GM18870 (cell line): ENCODE measurements around the gene ITPRID1.
"Not testable (repeated sequence)": the region's sequence is repeated elsewhere in the genome, so short reads cannot be mapped to it uniquely, and the experiment has no call there.

Experiments
- ATAC-seq: cut with Tn5 transposase; IDR thresholded peaks from one replicate; pipeline ENCODE4 v1.9.1; 2021; ENCODE audit warnings: moderate library complexity; ENCODE audit not compliant: unreplicated experiment

Gene ITPRID1

GRCh38 chr7:31516680-31517502 is 3.0 kb downstream of the ITPRID1 start:
- ATAC-seq: no peak

DNA sequence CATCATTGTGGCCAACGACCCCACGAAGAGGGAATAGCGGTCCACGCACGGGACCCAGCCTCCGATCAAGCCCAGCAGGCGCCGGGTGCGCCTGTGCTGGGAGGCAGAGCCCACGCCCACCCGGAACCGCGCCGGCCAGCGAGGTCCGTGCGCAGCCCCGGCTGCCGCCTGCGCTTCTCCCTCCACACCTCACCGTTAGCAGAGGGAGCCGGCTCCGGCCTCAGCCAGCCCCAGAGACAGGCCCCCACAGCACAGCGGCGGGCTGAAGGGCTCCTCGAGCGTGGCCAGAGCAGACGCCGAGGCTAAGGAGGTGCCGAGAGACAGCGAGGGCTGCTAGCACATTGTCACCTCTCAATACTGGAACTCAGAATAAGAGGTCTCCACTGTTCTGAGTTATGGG is 3.6 kb downstream of the ITPRID1 start:
- ATAC-seq: no peak

GRCh38 chr7:31518766-31519165 is 4.9 kb downstream of the ITPRID1 start:
- ATAC-seq: no peak

DNA sequence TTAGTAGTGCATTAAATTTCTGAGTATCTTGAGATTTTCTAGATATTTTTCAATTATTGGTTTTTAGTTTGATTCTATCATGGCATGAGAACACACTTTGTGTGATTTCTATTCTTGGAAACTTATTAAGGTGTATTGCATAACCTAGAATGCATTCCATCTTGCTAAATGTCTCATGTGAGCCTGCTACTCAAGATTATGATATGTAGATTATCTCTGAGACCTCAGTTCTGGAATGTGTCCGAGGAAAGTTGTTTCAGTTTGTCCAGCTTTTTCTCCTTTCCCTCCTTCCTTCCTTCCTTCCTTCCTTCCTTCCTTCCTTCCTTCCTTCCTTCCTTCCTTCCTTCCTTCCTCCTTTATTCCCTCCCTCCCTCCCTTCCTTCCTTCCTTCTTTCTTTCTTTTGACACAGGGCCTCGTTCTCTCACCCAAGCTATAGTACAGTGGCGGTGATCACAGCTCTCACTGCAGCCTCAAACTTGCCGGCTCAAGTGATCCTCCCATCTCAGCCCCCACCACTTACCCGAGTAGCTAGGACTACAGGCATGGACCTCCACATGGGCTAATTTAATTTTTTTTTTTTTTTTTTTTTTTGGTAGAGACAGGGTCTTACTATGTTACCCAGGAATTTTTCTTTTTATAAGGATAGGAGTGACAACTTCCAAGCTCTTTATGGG is 7.6 kb downstream of the ITPRID1 start:
- no peak for ATAC-seq

DNA sequence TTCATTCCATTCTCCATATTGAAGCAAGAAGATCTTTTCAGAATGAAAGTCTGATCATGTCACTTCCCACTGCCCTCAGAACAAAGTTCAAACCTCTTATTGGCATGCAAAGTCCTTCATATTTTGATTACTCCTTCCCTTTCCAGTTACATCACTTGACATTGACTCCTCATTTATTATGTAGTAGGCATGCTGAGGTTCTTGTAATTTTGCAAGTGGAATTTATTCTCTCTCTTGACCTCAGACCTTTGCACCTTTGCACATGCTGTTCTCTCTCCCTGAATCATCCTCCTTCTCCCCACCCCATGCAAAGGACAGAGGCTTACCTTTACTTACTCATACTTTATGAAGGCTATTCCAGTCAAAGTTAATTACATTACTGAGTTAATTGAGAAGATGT is 13.0 kb downstream of the ITPRID1 start:
- no peak for ATAC-seq

DNA sequence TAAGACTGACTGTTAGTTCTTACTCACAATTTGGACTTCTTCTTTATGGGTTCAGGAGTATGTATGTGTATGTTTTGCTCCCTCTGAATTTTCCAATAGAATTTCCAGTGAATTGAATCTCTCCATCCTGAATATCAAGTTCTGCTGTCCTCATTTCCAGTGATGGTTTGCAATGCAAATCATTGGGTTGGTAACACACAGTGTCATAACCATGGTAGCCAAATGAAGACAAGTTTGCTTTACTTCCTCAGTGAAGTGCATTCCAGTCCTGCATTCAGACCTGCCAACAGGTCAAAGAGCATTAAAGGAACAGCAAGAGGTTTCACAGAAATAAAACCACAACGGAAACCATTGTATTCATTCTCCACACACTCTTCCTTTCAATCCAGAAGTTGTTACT is 15.2 kb downstream of the ITPRID1 start:
- ATAC-seq: no peak

DNA sequence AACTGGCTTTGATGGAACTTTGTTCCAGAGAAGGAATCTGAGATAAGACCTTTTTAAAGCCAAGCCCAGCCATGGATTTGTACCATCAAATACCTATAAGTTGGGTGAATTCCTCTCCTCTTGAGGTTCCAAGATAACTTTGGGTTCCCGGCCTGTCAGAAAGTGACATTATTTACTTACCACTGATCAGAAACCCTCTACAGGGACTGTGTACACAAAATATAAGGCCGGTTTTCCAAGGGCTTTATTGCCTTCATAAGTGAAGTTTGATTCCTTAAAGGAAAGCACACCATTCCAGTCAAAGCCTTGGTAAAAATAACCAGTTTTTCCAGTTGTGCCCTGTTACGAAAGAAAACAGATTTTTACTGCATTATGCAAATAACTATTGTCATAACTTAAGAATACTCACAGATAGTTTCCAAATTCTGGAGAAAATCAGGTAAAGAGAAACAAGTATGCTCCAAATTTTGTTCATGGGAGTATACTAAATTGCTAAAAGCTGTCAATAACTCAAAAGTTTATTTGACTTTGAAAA is 26.8 kb downstream of the ITPRID1 start:
- not testable (repeated sequence) for ATAC-seq

GRCh38 chr7:31545549-31545948 is 31.7 kb downstream of the ITPRID1 start:
- ATAC-seq: no peak

GRCh38 chr7:31549611-31550010 is 35.7 kb downstream of the ITPRID1 start:
- ATAC-seq: no peak

- no peak for ATAC-seq
These were observed 36.5 kb downstream of the ITPRID1 start for GRCh38 chr7:31550432-31550831.

DNA sequence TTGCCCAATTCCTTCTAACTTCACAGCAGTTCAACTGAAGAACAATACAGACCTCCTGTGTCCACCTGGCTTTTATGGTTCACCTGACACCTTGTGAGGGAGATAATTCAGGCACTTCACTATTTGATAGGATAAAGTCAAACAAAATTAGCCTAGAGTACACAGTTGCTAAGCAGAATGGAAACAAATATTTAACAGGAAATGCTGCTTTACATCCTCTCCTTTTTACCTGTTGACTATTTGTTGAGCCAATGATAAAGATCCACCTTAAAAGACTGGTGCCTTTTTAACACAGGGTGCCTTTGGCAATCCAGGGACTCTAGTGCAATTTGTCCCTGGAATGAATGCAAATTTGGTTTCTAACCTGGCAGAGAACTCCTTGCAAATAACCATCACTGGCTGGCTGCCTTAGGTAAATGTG is 39.8 kb downstream of the ITPRID1 start:
- ATAC-seq: no peak

GRCh38 chr7:31562002-31562401 is 48.1 kb downstream of the ITPRID1 start:
- no peak for ATAC-seq

DNA sequence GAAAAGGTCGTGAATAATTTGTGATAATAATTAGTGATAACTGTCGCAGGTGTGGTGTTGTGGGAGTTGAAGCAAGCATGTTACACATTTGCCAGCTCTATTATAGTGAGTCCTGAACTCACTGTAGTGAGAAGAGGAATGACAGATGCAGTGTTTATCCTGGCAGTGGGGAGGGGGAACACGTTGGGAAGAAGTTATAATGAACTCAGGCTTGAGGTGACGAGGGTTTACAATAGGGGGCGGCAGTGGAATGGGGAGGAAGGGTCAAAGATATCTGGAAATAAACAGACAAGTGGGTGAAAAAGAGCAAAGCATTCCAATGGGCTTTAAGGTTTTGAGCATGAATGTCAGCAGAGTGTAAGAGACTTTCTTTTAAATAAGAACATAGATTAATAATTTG is 49.6 kb downstream of the ITPRID1 start:
- ATAC-seq: no peak

GRCh38 chr7:31563951-31564350 is 50.1 kb downstream of the ITPRID1 start:
- ATAC-seq: no peak

DNA sequence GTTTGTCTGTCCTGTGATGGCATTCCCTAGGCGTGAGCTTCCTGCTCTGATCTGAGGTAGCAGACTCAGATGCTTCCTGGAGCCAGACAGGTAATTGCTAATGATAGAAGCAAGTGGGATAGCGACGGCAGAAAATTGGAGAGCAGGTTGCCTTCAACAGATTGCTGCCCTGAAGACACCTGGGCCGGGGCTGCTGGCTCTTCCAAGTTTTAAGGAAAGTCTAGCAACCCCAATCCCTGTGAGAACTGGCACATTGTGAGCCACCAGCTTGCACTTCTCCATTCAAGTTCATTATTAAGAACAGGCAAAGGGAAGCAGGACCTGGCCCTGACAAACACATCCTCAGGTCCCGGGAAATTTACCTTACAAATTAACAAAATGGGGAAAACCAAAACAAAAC is 50.8 kb downstream of the ITPRID1 start:
- no peak for ATAC-seq

GRCh38 chr7:31569528-31569927 is 55.6 kb downstream of the ITPRID1 start:
- no peak for ATAC-seq

DNA sequence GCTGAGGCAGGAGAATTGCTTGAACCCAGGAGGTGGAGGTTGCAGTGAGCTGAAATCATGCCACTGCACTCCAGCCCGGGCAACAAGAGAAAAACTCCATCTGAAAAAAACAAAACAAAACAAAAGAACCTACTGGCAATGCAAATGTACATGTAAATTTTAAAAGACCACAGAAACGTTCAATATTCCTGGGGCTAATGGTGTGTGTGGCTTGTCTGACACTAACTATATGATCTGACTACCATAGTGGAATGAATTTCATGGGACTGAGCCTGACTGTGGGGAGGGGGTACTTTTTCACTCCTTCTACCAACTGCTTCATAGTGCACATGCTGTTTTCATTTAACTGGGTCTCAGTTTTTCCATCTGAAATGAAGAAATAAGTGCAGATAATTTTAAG is 69.6 kb downstream of the ITPRID1 start:
- ATAC-seq: no peak

DNA sequence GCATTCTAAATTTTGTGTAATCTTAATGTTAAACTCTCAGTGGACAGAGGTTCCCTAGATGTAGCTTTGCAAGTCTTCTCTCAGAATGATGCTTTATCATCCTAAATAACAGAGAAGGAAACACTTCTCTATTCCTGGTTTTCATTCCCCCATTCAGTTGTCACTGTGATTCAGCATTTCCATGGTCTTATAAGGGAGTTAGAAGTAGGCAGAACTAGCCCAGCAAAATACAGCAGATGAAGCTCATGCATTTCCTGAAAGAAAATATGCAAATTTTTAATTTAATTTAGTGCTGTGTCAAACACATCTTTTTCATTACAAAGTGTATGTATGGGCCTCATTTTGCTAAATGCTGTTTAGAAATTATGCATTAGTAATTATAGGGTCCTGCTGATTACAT is 70.1 kb downstream of the ITPRID1 start:
- ATAC-seq: no peak

DNA sequence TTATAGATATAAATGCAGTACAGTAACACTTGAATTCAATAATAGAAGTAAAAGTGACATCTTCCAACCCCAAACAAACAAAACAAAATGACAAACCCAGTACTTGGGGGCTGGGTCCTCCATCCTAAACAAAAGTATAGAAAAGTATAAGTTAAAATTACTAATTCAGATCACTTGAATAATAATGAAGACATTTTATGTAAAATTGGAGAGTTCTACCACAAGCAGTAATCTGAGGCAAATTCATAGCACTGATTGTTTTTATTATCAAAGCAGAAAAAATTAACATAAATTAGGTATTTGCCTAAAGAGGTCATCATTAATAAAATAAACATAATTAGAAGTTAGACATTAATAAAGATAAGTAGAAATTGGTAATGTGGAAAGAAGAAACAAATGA is 81.5 kb downstream of the ITPRID1 start:
- ATAC-seq: no peak

DNA sequence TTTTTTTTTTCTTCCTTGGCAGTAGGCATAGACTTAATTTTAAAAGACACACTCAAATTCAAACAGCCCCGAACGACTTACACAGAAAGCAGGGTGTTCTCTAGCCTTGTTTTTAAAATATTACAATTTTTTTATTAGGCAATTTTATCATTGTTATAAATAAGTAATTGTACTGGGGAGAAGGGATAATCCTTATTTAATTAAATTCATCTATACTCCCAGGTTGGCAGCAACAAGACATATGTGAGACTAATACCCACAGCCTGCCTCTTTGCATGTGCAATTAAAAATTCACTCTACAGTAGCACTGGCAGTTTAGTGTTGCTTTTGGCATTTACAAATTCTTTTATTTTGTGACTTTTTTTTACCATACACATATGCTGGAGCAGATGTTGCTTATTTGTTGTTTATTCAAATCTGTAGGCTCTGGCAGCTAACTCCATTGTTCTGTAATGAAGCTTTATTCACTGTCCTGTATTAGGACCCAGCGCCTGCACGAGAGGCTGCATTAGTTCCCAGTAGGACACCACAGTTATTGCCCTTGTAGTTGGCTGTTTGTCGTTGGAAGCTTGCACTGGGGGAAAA is 88.2 kb downstream of the ITPRID1 start:
- ATAC-seq: no peak

DNA sequence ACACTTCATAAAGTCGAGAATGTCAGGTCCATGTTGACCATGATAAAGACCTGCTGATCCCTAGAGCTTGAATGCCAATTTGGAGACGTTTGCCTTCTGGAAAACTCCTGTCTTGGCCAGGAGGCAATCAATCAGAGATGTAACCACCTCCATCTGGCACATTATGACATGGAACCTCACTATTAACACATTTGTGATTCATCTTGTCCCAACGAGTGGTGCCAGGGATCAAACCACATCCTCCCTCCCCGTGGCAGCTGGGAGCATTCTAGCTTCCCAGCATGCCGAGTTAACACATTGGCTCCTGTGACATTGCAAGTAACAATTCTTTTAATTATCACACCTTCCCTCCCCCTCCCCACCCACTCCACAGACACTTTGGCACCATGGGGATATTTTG is 89.2 kb downstream of the ITPRID1 start:
- no peak for ATAC-seq

DNA sequence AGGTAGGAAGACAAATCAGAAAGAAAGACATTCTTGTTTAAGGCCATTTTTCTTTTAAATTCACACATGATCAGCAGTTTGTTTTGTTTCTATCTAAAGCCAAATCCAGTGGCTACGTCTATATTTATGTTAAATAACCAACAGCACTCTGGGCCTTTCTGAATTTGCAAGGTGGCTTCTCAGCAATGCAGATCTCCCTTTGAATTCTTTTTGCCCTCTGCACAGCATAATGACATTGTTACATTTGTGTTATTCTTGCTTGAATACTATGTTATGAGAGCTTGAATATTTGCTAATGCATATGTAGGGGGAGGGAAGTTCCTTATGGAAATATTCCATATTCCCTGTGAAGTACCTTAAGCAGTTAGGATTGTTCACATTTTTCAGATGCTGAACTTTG is 99.7 kb downstream of the ITPRID1 start:
- no peak for ATAC-seq
